GM12878 (cell line): ENCODE measurements around the gene SLC15A5. TPM values are rescaled to one million over a fixed set of nuclear protein-coding genes. Genes with fewer than 3 reads are reported as not detected.

Experiments used
- ATAC-seq: fragments of 200-7000 bp; cut with Tn5 transposase; 3 replicates; pipeline ENCODE4 v1.9.1; 2020; ENCODE audit warnings: mild to moderate bottlenecking, moderate library complexity
- BruUV-seq: library from RNA; stranded (reverse); fragments of 400-500 nt; replicated peaks from 2 replicates; lab custom pipeline; 2021; lab: Mats Ljungman, UMichigan
- CTCF ChIA-PET: fragments of 300-600 bp; sonication (Branson Sonifier 250); formaldehyde crosslinking; extraction: SDS; loops from one replicate; lab custom pipeline; 2021; ENCODE audit warnings: inconsistent platforms; lab: Yijun Ruan, JAX
- POLR2A ChIA-PET: fragments of 350-600 bp; formaldehyde crosslinking; extraction: SDS; loops from one replicate; lab custom pipeline; 2021; ENCODE audit warnings: inconsistent platforms; lab: Charles Lee
- RAD21 ChIA-PET: fragments of 300-600 bp; sonication (Branson Sonifier 250); formaldehyde crosslinking; loops from one replicate; lab custom pipeline; 2023; ENCODE audit warnings: antibody characterized with exemption; ENCODE audit not compliant: unreplicated experiment; lab: Charles Lee
- SMC1A ChIA-PET: fragments of 300-600 bp; sonication (Branson Sonifier 250); formaldehyde crosslinking; loops from one replicate; lab custom pipeline; 2023; ENCODE audit not compliant: unreplicated experiment, uncharacterized antibody; lab: Charles Lee
- DNase-seq: peaks from one replicate; pipeline ENCODE4 v3.0.0-alpha.2; 2011; ENCODE audit warnings: low read depth, low spot score
- FAIRE-seq: peaks from 3 replicates; lab custom pipeline; 2011; peaks lifted over from hg19 to GRCh38; lab: Jason Lieb, UNC
- H2AFZ ChIP-seq: 2 replicates; pipeline ENCODE4 v1.6.0; 2011; ENCODE audit warnings: low read depth, low read length, control low read depth; ENCODE audit not compliant: control insufficient read depth
- H3K27ac ChIP-seq: 2 replicates; pipeline ENCODE4 v1.5.1; 2011; ENCODE audit warnings: control low read depth; ENCODE audit not compliant: control insufficient read depth, insufficient read depth
- H3K27me3 ChIP-seq, 2 experiments: replicated peaks in 1 of 2; 2 replicates each; pipeline versions ENCODE4 v1.6.0 to v1.6.1; 2011; ENCODE audit warnings: low read length in 1 of 2; ENCODE audit not compliant: control insufficient read depth in 2 of 2, insufficient read depth in 2 of 2
- H3K36me3 ChIP-seq, 2 experiments: 2 replicates each; pipeline ENCODE4 v1.5.1; 2011; ENCODE audit warnings: low read length in 1 of 2; ENCODE audit not compliant: control insufficient read depth in 2 of 2, insufficient read depth in 2 of 2
- H3K4me1 ChIP-seq: 2 replicates; pipeline ENCODE4 v1.6.1; 2011; ENCODE audit warnings: mild to moderate bottlenecking, low read length, moderate library complexity, mixed read lengths; ENCODE audit not compliant: control insufficient read depth, insufficient read depth
- H3K4me2 ChIP-seq: 2 replicates; pipeline ENCODE4 v1.6.0; 2011; ENCODE audit warnings: control low read depth; ENCODE audit not compliant: control insufficient read depth, insufficient read depth
- H3K4me3 ChIP-seq: fragments of 200-600 bp; sonication (generic); 2 replicates; pipeline ENCODE4 v1.5.1; 2016
- H3K79me2 ChIP-seq: 2 replicates; pipeline ENCODE4 v1.6.0; 2011; ENCODE audit warnings: low read length; ENCODE audit not compliant: control insufficient read depth, insufficient read depth
- H3K9ac ChIP-seq: 2 replicates; pipeline ENCODE4 v1.8.0; 2011; ENCODE audit warnings: low read length, control low read depth, mixed read lengths; ENCODE audit not compliant: control insufficient read depth, insufficient read depth
- H3K9me3 ChIP-seq: replicated peaks from 3 replicates; pipeline ENCODE4 v1.5.1; 2011; ENCODE audit warnings: mild to moderate bottlenecking, low read length; ENCODE audit not compliant: control insufficient read depth, insufficient read depth
- H4K20me1 ChIP-seq: 2 replicates; pipeline ENCODE4 v1.6.0; 2011; ENCODE audit not compliant: control insufficient read depth, insufficient read depth
- CBFB ChIP-seq: IDR thresholded peaks from 2 replicates; pipeline ENCODE4 v1.6.1; 2016; ENCODE audit warnings: antibody characterized with exemption, low read depth
- CTCF ChIP-seq, 3 experiments: IDR thresholded peaks in 2 of 3; conservative IDR thresholded peaks in 1 of 3; 2 replicates each; pipeline ENCODE4 v1.5.1; 2011; ENCODE audit warnings: low read depth in 3 of 3, low read length in 3 of 3, mild to moderate bottlenecking in 3 of 3, control low read depth in 2 of 3, moderate library complexity in 2 of 3, inconsistent platforms in 1 of 3, mixed read lengths in 1 of 3; ENCODE audit not compliant: control insufficient read depth in 2 of 3, insufficient read depth in 1 of 3; ENCODE audit errors: extremely low read depth in 1 of 3
- ESRRA ChIP-seq: IDR thresholded peaks from 2 replicates; pipeline ENCODE4 v1.6.1; 2012; ENCODE audit warnings: mild to moderate bottlenecking, low read length, improper control_type of control experiment
- MYB ChIP-seq: fragments of 150-350 bp; IDR thresholded peaks from 2 replicates; pipeline ENCODE4 v1.6.1; 2014; ENCODE audit warnings: mild to moderate bottlenecking, low read depth, low read length, borderline replicate concordance
- NFIC ChIP-seq: IDR thresholded peaks from 2 replicates; pipeline ENCODE4 v1.6.1; 2012; ENCODE audit warnings: low read depth, mild to moderate bottlenecking, inconsistent platforms, low read length, moderate library complexity
- NR2F1 ChIP-seq: fragments of 450-650 bp; conservative IDR thresholded peaks from 2 replicates; pipeline ENCODE4 v1.6.1; 2017; ENCODE audit warnings: mild to moderate bottlenecking
- PAX8 ChIP-seq: fragments of 450-650 bp; IDR thresholded peaks from 2 replicates; pipeline ENCODE4 v1.6.1; 2017; ENCODE audit warnings: mild to moderate bottlenecking, moderate library complexity
- RBBP5 ChIP-seq: fragments of 200-600 bp; sonication (generic); conservative IDR thresholded peaks from 2 replicates; pipeline ENCODE4 v1.6.1; 2016
- REST ChIP-seq: IDR thresholded peaks from 2 replicates; pipeline ENCODE4 v1.6.1; 2012; ENCODE audit warnings: mild to moderate bottlenecking, low read depth, low read length
- SMAD1 ChIP-seq: fragments of 450-650 bp; IDR thresholded peaks from 2 replicates; pipeline ENCODE4 v1.6.1; 2018; ENCODE audit warnings: mild to moderate bottlenecking, low read depth; ENCODE audit not compliant: partially characterized antibody
- ZNF384 ChIP-seq: IDR thresholded peaks from 2 replicates; pipeline ENCODE4 v1.6.1; 2012; ENCODE audit warnings: low read depth, mild to moderate bottlenecking, low read length, improper control_type of control experiment, borderline replicate concordance
- WGBS: methylation state at CpG from one replicate; pipeline ENCODE4 v1.1.6; 2016; ENCODE audit warnings: low lambda C conversion rate; ENCODE audit not compliant: insufficient replicate concordance, insufficient coverage; ENCODE audit errors: missing lambda C conversion rate; 5-methylcytosine and 5-hydroxymethylcytosine counted together
- in situ Hi-C: fragments of 300-500 bp; cut with MboI; formaldehyde crosslinking; loops from 9 replicates; pipeline ENCODE4 v1.14.3; 2018; ENCODE audit warnings: mixed read lengths
- intact Hi-C: fragments of 100-400 bp; cut with micrococcal nuclease; formaldehyde crosslinking; loops from one replicate; pipeline ENCODE4 v1.14.2; 2022; ENCODE audit not compliant: unreplicated experiment
- polyA plus RNA-seq, 11 experiments: library from polyadenylated mRNA; depleted of rRNA in 4 of 11; unstranded in 6 of 11; stranded (reverse) in 5 of 11; fragments of >200 nt; fragmentation: Nextera tagmentation in 4 of 11; fragmentation: Illumina TruSeq in 1 of 11; extraction: Ambion mirVana in 4 of 11; extraction: Trizol in 1 of 11; gene quantifications; 1 replicate in 1 of 11; 2 replicates in 10 of 11; pipeline versions ENCODE4 v1.2.1 to v1.2.3, GENCODE V29; 2011 to 2016; ENCODE audit warnings: inconsistent platforms in 2 of 11, missing spikeins in 2 of 11, low read depth in 1 of 11
- total RNA-seq, 4 experiments: library from RNA; depleted of rRNA in 3 of 4; stranded (reverse); fragments of >200 nt in 3 of 4; fragmentation: Illumina TruSeq in 1 of 4; extraction: Trizol in 1 of 4; gene quantifications; 2 replicates each; pipeline versions ENCODE4 v1.2.1 to v1.2.3, GENCODE V29; 2013 to 2021

The SLC15A5 gene
- total and polyA plus RNA-seq, 10 of the 15 experiments (the other 5 are each of a cell fraction or from before 2014, with no cell fraction given) = not detected

- TF ChIP-seq REST = no peak
- no peak for TF ChIP-seq RBBP5
- no peak for TF ChIP-seq ESRRA
- no peak for TF ChIP-seq ZNF384
Observed at GRCh38 chr12:16228067-16228466, 49.4 kb downstream of the SLC15A5 start (continued).

- BruUV-seq = no TSS peak
- Histone ChIP-seq H2AFZ (no peak overlapping the region), H4K20me1 (no peaks in the 10 kb centered on the region), H3K4me3 (no peak overlapping the region), H3K36me3 (no peaks in the 10 kb centered on the region), H3K27me3 (no peaks in the 10 kb centered on the region), H3K4me1 (no peaks in the 10 kb centered on the region), H3K9me3 (no peaks in the 10 kb centered on the region), H3K27ac (no peak overlapping the region), H3K79me2 (no peaks in the 10 kb centered on the region), H3K4me2 (no peak overlapping the region), H3K9ac (no peak overlapping the region)
- ATAC-seq (no peak), DNase-seq (no peak), FAIRE-seq (no peak)
- in situ Hi-C loops (no loop called here), intact Hi-C loops (no loop called here)
- 25% methylated on average over 4 of the region's 4 CpGs for WGBS
- ChIA-PET RAD21 (no interaction called here), POLR2A (no interaction called here), CTCF (no interaction called here), SMC1A (no interaction called here)
- TF ChIP-seq CTCF (IDR thresholded peaks at IDR 0.05 in 2 of 3, conservative IDR thresholded peaks at IDR 0.05 in 1 of 3; ENCODE audit: control insufficient read depth in 2 of 3, extremely low read depth in 1 of 3, insufficient read depth in 1 of 3, low read depth in 3 of 3, low read length in 3 of 3) (no peak), SMAD1 (no peak), NFIC (no peak), NR2F1 (no peak), ESRRA (no peak), ZNF384 (no peak), PAX8 (no peak), MYB (no peak), CBFB (no peak)
Observed at GRCh38 chr12:16225692-16226091, 51.8 kb downstream of the SLC15A5 start.
